Middle frontal gyrus (tissue), 1 donor: ENCODE data around the gene IL21R.
"Not testable (repeated sequence)": the region's sequence is repeated elsewhere in the genome, so short reads cannot be mapped to it uniquely, and the experiment has no call there.

Source experiments
- DNase-seq: peaks from one replicate; pipeline ENCODE4 v3.0.0-alpha.2; 2015; ENCODE audit warnings: low spot score; ENCODE audit errors: extremely low spot score

IL21R gene

GRCh38 chr16:27441998-27442397, 40.0 kb downstream of the IL21R start:
- no peak for DNase-seq

GRCh38 chr16:27444015-27444414, 42.0 kb downstream of the IL21R start:
- DNase-seq = no peak

- DNase-seq = no peak
These were observed 42.5 kb downstream of the IL21R start for GRCh38 chr16:27444470-27444869.

- DNase-seq = no peak
These were observed 43.7 kb downstream of the IL21R start for GRCh38 chr16:27445502-27446175.

- no peak for DNase-seq
These were observed 44.7 kb downstream of the IL21R start for GRCh38 chr16:27446721-27447120.

GRCh38 chr16:27447301-27447700, 45.3 kb downstream of the IL21R start:
- no peak for DNase-seq

GRCh38 chr16:27448532-27449433, 46.8 kb downstream of the IL21R start:
- DNase-seq = no peak

GRCh38 chr16:27449434-27450195, 47.6 kb downstream of the IL21R start:
- DNase-seq = no peak

- no peak for DNase-seq
These were observed 48.2 kb downstream of the IL21R start for GRCh38 chr16:27450196-27450549.

- DNase-seq = no peak
These were observed 50.9 kb downstream of the IL21R start for GRCh38 chr16:27452569-27453493.

- no peak for DNase-seq
These were observed 51.5 kb downstream of the IL21R start for GRCh38 chr16:27453494-27453825.

GRCh38 chr16:27455700-27456099, 53.7 kb downstream of the IL21R start:
- DNase-seq = no peak

- not testable (repeated sequence) for DNase-seq
These were observed 55.6 kb downstream of the IL21R start for GRCh38 chr16:27457605-27457900.

GRCh38 chr16:27458258-27458657, 56.3 kb downstream of the IL21R start:
- DNase-seq = no peak

GRCh38 chr16:27458987-27459688, 57.2 kb downstream of the IL21R start:
- DNase-seq = no peak

GRCh38 chr16:27460213-27460612, 58.2 kb downstream of the IL21R start:
- no peak for DNase-seq

GRCh38 chr16:27460663-27461482, 58.9 kb downstream of the IL21R start:
- no peak for DNase-seq

- no peak for DNase-seq
These were observed 59.7 kb downstream of the IL21R start for GRCh38 chr16:27461483-27462171.

GRCh38 chr16:27462200-27462845, 60.3 kb downstream of the IL21R start:
- no peak for DNase-seq
